DMS53 treated with DMSO at 0.1 percent for 48 hours (cell line): ENCODE data around the gene NSUN5.
"Not testable (repeated sequence)": the region's sequence is repeated elsewhere in the genome, so short reads cannot be mapped to it uniquely, and the experiment has no call there.

Source experiments
- DNase-seq: peaks from one replicate; lab custom pipeline; 2025; ENCODE audit not compliant: unreplicated experiment; lab: John Stamatoyannopoulos, UW

The NSUN5 gene

DNA sequence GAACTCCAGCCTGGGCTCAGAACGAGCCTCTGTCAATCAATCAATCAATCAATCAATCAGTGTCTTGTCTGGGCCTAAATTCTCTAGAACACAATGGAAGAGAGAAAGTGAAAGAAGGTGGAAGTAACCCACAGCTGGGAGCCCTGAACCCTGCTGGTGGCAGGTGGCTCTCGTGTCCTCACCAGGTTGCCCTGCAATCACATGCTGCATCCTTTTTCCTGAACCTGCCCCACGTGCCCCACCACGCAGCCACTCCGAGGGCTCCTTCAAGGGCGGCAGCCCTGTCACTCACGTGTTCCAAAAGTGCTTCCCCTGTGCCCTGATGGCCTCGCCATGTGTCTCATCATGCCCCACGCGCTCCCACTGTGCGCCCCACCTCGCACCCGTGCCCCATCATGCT lies 18.8 kb upstream of the NSUN5 start:
- DNase-seq = not testable (repeated sequence)

DNA sequence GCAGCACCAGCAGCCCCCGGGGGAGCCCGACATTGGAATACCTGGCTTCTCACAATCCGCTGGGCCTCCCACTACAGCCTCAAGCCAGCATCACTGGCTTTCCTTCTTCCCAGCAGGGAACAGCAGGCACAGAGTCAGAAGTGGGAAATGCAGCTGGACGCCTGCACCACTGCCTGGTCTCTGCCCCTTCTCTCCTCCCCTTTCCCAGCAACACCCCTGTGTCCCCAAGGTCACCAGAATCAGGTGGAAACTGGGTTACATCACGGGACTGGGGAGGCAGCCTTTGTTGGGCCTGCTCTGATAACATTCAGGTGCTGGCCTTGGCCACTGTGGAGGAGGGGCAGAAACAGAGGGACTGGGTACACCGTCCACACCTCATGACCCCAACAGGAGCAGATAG lies 16.8 kb upstream of the NSUN5 start:
- not testable (repeated sequence) for DNase-seq

DNA sequence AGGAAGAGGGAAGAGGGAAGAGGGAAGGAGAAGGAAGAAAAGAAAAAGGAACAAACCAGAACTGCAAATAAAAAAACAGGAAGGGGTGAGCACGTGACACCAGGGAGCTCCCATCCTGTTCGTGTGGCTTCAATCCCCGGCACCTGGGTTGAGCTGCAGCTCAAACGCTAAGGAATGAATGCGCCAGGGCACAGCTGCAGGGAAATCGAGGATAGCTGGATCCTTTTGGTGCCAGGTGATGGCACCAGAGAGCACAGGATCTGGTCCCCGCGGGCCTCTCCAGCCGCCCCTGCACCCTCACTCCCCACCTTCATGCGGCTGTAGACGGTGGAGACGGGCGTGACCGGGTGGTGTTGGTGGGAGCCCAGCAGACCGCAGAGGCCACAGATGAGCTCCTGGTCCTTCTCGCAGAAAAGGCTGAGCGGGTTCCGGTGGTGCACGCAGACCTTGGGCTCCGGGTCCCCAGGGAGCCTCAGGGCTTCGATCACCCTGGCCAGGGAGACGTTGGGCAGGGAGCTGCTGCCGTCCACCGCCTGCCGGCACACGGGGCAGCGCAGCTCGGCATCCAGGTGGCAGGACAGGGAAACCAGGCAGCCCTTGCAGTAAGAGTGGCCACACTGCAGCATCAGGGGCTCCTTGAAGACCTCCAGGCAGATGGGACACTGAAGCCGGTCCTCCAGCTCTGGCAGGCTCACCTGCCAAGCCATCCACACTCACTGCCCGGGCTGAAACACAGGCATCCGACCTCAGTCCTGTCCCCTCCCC lies 15.6 kb upstream of the NSUN5 start:
- DNase-seq = peak; percentile 92

DNA sequence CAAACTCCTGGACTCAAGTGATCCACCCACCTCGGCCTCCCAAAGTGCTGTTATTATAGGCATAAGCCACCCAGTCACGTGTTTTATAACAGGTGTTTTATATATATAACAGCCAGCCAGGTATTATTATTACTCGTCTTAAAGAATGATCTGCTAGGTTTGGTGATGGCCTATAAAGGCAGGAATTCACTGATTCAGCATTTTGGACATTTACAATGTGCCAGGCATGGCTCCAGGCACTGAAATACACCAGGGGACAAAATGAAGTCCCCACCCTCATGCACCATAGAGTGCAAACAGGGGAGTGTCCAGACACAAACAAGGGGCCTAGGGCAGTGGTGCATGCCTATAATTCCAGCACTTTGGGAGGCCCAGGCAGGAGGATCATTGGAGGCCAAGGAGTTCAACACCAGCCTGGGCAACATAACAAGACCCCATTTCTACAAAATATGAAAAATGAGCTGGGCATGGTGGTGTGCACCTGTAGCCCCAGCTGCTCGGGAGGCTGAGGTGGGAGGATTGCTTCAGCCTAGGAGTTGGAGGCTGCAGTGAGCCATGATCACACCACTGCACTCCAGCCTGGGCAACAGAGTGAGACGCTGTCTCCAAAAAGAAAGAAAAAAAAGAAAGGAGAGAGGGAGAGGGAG lies 14.9 kb upstream of the NSUN5 start:
- DNase-seq = not testable (repeated sequence)

DNA sequence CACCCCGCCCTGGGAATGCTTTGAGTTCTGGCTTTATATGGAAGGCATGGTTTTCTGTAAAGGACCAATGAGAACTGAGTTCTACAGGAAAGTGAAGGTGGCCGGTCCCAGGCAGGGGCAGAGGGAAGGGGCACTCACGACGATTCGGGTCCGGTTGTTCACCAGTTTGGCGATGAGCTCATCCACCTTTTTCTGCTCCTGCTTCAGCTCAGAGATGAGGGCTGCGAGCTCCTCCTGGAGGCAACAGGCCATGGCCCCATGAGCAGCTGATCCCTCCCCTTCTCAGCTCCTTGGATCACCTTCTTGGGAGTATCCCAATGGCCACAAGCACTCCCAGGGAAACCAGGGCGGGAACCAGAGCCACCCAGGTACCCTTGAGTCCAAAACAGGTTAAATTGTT lies 11.4 kb upstream of the NSUN5 start:
- DNase-seq = not testable (repeated sequence)

DNA sequence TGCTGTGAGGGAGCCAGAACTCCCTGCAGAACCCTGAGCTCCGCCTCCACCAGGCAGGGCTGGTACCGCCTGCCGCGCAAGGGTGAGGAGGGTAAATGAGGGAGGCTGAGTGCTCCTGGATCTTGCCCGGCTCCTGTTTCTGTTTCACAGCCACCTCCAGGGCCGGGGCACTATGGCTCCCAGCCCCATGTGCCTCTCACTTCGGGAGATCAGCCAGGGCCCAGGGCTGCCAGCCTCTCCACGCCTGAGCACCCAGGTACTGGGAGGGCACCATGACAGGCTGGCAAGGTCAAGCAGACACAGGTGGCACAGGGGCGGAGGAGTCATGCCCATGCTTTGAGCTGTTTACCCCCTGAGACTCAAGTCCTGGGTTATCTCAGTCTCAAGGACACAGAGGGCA lies 10.9 kb upstream of the NSUN5 start:
- not testable (repeated sequence) for DNase-seq

DNA sequence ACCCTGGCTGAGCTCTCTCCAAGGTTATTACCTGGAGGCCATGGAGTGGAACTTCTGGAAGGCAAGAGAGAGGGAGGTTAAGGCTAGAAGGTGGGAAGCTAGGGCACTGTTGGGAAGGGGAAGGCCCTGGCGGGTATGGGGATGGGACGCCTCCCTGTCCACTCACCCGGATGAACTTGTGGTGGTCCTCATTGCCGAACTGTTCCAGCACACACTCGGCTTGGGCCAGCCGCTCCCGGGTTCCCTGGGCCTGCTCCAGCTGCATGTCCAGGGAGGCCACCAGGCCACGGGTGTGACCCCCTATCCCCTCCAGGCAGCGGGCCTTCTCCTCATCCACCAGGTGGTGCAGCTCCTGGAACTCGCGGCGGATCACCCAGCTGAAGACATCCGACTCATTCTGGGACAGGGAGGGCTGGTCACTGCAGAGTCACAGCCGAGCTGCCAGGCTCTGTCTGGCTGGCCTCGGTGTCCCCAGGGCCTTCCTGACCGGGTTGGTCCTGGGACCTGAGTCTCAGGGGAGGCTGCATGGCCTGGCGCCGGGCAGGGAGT lies 10.1 kb upstream of the NSUN5 start:
- DNase-seq = not testable (repeated sequence)

DNA sequence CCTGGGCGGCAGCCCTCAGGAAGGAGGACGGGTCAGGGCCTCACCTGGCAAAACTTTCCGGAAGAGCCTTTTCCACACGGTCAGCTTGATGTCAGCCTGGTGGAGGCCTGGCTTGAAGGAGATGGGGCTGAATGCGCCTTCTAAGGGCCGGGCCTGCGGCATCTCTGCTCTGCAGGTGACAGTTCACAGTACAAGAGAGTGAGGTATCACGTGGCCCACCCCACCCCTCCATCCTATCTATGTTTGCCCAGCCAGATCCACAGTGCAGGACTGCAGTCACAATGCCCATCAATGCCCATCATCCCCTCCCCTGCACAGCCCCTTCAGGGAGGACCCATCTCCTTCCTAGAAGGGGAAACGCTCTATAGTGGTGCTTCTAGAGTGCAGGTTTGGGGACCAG lies 7.9 kb upstream of the NSUN5 start:
- DNase-seq = no peak

DNA sequence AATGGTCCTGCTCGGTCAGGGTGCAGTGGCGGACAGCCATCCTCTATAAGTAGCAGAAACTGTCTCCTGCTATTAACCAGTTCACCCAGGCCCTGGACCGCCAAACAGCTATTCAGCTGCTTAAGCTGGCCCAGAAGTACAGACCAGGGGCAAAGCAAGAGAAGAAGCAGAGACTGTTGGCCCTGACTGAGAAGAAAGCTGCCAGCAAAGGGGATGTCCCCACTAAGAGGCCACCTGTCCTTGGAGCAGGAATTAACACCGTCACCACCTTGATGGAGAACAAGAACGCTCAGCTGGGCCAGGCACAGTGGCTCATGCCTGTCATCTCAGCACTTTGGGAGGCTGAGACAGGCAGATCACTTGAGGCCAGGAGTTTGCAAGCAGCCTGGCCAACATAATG lies 5.6 kb upstream of the NSUN5 start:
- DNase-seq = no peak

DNA sequence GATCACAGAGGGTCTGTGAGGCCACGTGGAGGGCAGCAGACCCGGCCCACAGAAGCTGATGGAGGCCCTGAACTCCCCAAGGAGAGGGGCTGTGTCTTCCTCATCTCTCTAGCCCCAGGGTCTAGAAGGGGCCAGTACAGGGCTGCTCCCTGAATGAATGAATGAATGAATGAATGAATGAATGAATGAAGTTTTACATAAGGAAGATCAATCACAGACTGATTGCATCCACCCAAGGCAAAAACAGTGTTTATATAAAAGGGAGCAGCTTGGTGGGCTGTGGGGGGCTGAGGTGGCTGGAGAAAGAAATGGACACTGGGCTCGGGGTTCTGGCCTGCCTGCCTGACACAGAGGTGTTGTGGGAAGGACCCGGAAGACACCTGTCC lies 4.9 kb upstream of the NSUN5 start:
- no peak for DNase-seq

DNA sequence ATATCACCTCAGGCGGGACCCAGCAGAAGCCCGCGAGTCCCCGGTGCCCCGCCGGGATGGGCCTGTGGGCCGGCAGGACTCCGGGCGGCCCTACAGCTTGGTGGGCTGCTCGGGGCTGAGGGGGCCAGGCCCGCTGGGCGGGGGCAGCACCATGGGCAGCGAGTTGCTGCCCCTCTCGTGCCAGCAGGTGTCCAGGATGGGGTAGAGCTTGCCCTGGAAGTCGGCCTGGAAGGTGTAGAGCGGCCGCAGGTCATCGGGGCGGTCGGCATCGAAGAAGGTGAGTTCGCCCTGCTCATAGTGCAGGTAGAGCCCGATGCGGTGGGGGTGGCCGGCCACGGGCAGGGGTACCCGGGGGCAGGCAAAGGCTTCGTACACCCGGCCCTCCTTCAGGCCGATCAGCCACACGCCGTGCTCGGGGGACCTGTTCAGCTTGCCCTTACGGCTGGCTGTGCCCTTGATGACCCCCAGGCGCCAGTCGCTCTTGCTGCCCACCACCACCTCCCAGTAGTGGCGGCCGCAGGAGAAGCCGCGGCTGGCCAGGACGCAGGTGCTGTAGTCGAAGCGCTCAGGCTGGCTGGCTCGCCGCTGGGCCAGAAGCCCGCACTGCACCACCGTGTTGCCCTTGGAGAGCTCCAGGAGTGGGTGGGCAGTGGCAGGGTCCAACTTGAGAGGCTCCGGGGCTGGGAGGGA lies 4.3 kb upstream of the NSUN5 start:
- DNase-seq = no peak

DNA sequence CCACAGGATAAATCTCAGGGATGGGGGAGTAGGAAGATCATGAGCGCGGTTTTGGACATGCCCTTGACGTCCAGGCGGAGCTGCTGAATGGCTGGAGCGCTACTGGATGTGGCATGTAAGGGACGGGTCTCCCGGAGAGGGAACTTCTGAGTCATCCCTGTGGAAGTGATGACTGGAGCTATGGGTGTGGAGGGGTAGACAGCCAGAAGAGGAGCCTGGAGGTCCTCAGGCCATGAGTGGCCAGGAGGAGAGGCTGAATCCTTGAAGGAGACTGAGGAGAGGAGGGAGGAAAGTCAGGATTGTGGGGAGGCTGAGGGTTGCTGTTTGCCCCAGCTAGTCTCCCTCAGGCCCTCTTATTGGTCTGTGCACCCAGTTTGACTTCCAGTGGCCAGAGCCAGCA lies 2.8 kb upstream of the NSUN5 start:
- DNase-seq = not testable (repeated sequence)

DNA sequence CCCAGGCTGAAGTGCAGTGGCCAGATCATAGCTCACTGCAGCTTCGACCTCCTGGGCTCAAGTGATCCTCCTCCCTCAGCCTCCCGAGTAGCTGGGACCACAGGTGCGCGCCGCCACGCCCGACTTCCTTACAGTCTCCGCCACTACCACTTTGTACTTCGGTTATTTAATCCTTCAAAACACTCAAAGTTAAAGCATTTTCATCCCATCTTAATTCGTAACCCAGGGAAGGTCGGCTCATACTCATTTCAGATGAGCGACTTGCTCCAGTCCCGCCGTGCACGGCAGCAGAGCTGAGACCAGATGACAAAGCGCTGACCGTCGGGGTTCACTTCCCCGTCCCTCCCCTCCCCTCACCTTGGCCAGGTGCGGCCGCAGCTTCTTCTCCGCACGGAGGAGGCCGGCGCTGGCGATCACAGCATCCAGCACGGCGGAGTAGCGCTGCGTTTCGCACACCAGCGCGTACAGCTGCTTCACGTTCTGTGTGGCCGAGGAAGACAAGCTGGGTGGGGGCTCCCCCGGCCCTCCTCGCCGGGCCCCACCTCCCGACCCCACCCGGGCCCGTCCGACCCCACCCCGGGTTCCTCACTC lies 457 bp downstream of the NSUN5 start:
- DNase-seq = peak; percentile 36

DNA sequence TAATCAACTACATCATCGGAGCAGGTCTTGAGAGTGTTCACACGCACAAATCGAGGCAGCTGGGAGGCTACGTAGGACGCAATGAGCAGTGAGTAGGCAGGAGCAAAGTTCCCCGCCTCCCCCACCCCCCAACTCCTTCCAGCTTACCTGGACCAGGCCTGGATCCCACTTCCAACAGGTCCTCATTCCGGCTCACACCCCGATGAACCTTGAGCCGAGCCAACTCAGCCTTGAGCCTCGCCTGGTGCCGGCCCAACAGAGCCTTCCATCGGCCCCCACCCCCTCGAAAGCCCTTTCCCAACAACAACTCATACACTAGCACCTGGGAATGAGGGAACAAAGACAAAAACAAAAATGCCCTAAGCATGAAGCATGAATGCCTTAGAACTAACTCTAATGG lies 1.2 kb downstream of the NSUN5 start:
- no peak for DNase-seq

DNA sequence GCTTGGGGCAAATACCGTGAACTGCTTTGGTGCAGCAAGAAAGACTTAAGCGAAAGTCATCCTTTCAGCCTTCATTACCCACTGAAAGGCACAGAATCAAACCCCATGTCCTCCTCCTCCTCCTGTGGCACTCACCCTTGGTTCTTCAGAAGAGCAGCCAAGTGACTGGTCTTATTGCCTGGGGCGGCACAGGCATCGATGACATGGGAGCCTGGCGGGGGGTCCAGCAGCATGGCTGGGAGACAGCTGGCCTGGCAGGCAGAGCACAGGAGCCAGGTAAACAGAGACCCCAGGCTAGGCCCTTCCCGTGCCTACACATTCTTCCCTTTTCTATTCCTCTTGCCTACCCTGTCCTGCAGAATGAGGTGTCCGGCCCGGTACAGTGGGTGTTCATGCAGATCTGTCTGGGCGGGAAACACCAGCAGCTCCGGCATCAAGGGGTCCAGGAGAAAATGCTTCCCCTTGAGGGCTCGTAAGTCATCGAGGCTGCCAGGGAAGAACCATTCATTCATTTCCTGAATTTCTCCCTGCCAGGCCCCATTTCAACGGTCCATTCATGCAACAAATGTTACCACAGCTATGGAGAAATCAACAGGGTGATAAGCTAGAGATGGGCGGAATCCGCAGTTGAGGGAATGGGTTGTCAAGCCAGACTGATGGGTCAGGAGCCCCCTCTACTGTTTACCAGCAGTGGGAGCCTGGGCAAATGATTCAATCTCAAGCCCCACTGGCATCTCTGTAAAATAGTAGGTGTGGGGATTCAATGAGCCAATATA lies 3.8 kb downstream of the NSUN5 start:
- DNase-seq = not testable (repeated sequence)

DNA sequence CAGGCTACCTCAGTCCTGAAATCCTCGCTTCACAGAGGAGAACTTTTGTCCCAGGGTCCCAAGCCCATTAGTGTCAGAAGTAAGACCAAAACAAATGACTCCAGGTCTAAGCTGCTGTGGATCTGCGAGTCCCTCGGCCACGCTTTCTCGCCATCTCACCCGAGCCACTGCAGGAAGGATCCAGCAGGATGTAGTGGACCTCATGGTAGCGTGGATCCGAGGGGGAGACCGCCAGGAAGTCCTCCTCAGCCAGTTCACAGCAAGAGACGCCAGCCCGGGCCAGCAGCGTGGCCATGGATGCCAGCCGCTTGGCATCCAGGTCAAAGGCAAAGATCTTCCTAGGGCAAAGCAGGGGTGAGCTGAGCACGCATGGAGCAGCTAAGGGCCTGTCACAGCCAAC lies 4.6 kb downstream of the NSUN5 start:
- no peak for DNase-seq

DNA sequence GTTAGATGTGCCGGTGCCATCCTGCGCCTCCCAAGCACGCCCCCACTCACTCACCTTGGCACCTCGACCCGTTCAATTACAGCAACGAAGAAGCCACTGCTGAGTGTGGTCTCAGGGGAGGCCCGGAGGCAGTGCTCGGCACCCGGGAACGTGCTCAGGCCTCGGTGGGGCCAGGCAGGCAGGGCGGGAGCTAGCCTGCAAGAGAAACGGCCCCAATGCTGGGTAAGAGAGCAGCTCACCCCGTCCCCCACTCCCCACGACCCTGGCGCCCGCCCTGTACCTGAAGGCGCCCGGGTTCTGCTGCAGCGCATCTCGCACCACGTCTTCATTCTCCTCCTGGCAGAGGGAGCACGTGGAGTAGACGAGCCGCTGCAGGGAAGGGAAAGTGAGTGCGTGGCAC lies 5.1 kb downstream of the NSUN5 start:
- DNase-seq = no peak

DNA sequence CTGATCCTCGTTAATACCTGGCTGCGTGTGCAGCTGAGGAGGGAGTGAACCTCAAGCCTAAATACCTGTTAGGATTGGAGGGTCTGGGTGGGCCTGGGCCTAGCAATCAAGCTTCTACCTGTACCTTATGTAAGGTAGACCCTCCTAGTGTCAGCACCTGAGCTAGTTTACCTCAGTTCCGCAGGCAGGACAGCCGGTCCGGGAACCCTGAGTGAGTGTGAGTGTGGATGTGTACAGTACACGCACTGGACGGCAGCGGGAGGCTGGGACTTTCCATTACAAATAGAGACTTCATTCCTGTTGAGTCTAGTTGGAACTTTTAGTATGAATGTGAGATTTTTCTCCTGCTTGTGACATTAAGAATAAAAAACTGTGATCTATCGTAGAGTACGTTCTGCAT lies 5.8 kb downstream of the NSUN5 start:
- not testable (repeated sequence) for DNase-seq

DNA sequence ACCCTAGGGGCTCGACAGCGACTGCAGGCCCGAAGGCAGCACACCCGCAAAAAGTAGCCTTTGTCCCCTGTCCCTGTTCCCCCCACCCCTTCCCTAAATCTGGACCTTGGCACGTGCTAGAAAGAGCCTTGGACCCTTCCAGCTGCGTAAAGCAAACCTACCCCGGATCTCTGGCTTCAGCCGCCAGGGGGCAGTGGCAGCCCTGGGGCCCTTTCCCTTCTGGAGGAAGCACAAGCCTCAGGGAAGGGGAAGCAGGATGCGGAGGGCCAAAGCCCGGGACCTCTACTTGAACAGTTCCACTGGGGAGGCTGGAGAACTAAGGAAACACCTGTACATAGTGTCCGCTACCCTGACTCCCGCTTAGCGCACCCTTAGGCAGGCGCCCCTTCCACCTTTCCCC lies 7.5 kb downstream of the NSUN5 start:
- DNase-seq = not testable (repeated sequence)

DNA sequence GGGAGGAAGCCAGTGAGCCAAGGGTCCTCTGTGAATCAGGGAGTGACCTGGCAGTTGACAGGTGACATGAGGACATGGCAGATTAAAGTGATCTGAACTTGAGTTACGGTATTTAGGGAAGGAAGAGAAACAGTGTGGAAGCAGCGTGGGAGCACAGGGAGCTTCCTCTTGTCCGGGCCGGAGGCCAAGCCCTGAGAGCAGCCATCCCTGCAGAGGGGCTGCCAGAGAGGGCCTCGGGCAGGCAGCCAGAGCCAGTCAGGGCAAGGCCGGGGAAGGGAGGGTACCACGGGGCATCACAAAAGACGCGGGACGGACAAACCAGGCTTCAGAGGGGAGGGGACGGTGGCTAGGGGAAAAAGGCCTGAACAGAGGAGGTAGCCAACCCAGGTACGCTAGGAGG lies 8.8 kb downstream of the NSUN5 start:
- not testable (repeated sequence) for DNase-seq

DNA sequence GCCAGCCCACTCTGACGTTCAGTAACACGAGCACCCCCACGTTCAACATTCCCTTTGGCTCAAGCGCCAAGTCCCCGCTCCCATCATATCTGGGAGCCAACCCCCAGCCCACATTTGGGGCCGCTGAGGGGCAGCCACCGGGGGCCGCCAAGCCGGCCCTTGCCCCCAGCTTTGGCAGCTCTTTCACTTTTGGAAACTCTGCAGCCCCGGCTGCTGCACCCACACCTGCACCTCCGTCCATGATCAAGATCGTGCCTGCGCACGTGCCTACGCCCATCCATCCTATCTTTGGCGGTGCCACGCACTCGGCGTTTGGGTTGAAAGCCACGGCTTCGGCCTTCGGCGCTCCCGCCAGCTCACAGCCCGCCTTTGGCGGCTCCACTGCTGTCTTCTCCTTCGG lies 10.9 kb downstream of the NSUN5 start:
- DNase-seq = not testable (repeated sequence)
